ENCODE measurements around the gene MAMDC2.

- TF ChIP-seq CTCF (conservative IDR thresholded peaks at IDR 0.05; ENCODE audit: low read depth, low read length) (no peak), POLR2A (IDR thresholded peaks at IDR 0.05; ENCODE audit: low read depth, low read length) (no peak), RAD21 (IDR thresholded peaks at IDR 0.05; ENCODE audit: low read length) (no peak), SMC3 (IDR thresholded peaks at IDR 0.05; ENCODE audit: low read depth, low read length) (no peak), FOS (IDR thresholded peaks at IDR 0.05; ENCODE audit: low read depth, low read length) (no peak), CEBPB (IDR thresholded peaks at IDR 0.05; ENCODE audit: low read depth, low read length) (no peak), NFE2L2 (IDR thresholded peaks at IDR 0.05; ENCODE audit: low read depth, low read length) (no peak), MXI1 (IDR thresholded peaks at IDR 0.05; ENCODE audit: borderline replicate concordance, low read depth, low read length) (no peak)
- TF ChIP-seq, protein P1, sequence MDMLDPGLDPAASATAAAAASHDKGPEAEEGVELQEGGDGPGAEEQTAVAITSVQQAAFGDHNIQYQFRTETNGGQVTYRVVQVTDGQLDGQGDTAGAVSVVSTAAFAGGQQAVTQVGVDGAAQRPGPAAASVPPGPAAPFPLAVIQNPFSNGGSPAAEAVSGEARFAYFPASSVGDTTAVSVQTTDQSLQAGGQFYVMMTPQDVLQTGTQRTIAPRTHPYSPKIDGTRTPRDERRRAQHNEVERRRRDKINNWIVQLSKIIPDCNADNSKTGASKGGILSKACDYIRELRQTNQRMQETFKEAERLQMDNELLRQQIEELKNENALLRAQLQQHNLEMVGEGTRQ (IDR thresholded peaks at IDR 0.05; ENCODE audit: low read depth, low read length) = no peak
Observed at GRCh38 chr9:70159630-70160029, 116.0 kb downstream of the MAMDC2 start.

Measured in IMR-90 (cell line).